Right atrium auricular region (tissue), 2 donors: ENCODE results near the gene JOSD1. TPM values are rescaled to one million over a fixed set of nuclear protein-coding genes. Genes with fewer than 3 reads are reported as not detected.

Experiments
- DNase-seq: peaks from one replicate; pipeline ENCODE4 v3.0.0-alpha.2; 2019; ENCODE audit warnings: low spot score
- H3K27ac ChIP-seq, 2 donors: fragments of 200-600 bp; sonication (generic); 1 replicate in 1 of 2; 2 replicates in 1 of 2; pipeline ENCODE4 v1.5.1; 2016 to 2019
- H3K27me3 ChIP-seq, 2 donors: fragments of 200-600 bp; sonication (generic); one replicate each; pipeline versions ENCODE4 v1.5.1 to v1.6.0; 2017 to 2019
- H3K36me3 ChIP-seq: fragments of 200-600 bp; sonication (generic); one replicate; pipeline ENCODE4 v1.5.1; 2016
- H3K4me1 ChIP-seq, 2 donors: fragments of 200-600 bp; sonication (generic); one replicate each; pipeline versions ENCODE4 v1.5.1 to v1.6.0; 2017 to 2019
- H3K4me3 ChIP-seq, 2 donors: fragments of 200-600 bp; sonication (generic); 1 replicate in 1 of 2; 2 replicates in 1 of 2; pipeline ENCODE4 v1.5.1; 2017 to 2019; ENCODE audit warnings: mild to moderate bottlenecking in 1 of 2, moderate library complexity in 1 of 2
- H3K9me3 ChIP-seq, 2 donors: fragments of 200-600 bp; sonication (generic); one replicate each; pipeline ENCODE4 v1.5.1; 2019
- total RNA-seq, 2 donors: library from RNA; depleted of rRNA; stranded (reverse); fragments of >200 nt; gene quantifications; one replicate each; pipeline ENCODE4 v1.1.0, GENCODE V29; 2016
- TF ChIP-seq, protein P1 (sequence below), 2 donors: fragments of 200-600 bp; sonication (generic); IDR thresholded peaks; one replicate each; pipeline ENCODE4 v1.5.1; 2019; ENCODE audit warnings: antibody characterized with exemption in 2 of 2

Gene JOSD1
- total RNA-seq, 2 donors from 2014 or later, result 20.0 to 37.3 TPM

GRCh38 chr22:38739300-38740055, 38.7 kb upstream of the JOSD1 start:
- H3K9me3 ChIP-seq, result no peaks in the 10 kb centered on the region
- TF ChIP-seq, protein P1, sequence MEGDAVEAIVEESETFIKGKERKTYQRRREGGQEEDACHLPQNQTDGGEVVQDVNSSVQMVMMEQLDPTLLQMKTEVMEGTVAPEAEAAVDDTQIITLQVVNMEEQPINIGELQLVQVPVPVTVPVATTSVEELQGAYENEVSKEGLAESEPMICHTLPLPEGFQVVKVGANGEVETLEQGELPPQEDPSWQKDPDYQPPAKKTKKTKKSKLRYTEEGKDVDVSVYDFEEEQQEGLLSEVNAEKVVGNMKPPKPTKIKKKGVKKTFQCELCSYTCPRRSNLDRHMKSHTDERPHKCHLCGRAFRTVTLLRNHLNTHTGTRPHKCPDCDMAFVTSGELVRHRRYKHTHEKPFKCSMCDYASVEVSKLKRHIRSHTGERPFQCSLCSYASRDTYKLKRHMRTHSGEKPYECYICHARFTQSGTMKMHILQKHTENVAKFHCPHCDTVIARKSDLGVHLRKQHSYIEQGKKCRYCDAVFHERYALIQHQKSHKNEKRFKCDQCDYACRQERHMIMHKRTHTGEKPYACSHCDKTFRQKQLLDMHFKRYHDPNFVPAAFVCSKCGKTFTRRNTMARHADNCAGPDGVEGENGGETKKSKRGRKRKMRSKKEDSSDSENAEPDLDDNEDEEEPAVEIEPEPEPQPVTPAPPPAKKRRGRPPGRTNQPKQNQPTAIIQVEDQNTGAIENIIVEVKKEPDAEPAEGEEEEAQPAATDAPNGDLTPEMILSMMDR (IDR thresholded peaks at IDR 0.05), result no peak
- H3K4me3 ChIP-seq, result no peak overlapping the region
- peaks cover 0 to 10% of the 10 kb centered on the region in 2 donors for H3K4me1 ChIP-seq
- peaks cover 98% of the 10 kb centered on the region for H3K36me3 ChIP-seq
- no peak for DNase-seq
- H3K27ac ChIP-seq, result no peak overlapping the region
- no peaks in the 10 kb centered on the region for H3K27me3 ChIP-seq

DNA sequence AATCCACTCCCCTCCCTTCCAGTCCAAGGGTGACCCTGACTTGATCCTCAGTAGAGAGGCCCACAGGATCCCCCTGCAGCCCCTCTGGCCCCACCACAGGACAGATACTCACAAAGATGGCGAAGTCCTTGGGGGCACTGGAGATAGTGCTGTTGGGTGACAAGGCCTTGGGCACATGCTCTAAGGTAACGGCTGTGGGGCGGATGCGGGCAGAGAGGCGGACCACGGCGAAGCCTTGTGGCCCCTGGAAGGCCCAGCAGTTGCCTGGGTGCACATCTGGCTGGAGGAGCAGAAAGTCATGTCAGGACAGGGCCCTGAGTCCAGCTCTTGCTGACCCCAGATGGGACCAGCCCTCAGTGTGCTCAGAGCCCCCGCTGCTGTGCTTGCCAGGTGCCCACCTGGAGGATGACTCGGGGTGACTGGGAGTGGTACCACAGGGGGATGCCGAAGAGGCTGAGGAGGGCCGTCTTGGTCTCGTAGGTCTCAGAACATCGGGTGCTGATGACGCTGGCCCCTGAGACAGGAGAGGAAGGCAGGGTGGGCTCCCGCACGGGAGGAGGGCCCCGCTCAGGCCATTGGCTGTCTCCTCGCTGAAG, 37.8 kb upstream of the JOSD1 start:
- Histone ChIP-seq H3K4me1 (peaks cover 0 to 19% of the 10 kb centered on the region in 2 donors), H3K4me3 (no peak overlapping the region), H3K27ac (no peak overlapping the region), H3K9me3 (no peaks in the 10 kb centered on the region), H3K36me3 (peaks cover 89% of the 10 kb centered on the region), H3K27me3 (no peaks in the 10 kb centered on the region)
- TF ChIP-seq, protein P1 (IDR thresholded peaks at IDR 0.05), result no peak
- no peak for DNase-seq

GRCh38 chr22:38737302-38738060, 36.7 kb upstream of the JOSD1 start:
- no peaks in the 10 kb centered on the region for H3K27me3 ChIP-seq
- H3K4me3 ChIP-seq, result no peak overlapping the region
- H3K36me3 ChIP-seq, result peaks cover 79% of the 10 kb centered on the region
- H3K4me1 ChIP-seq, result peaks cover 0 to 30% of the 10 kb centered on the region in 2 donors
- H3K9me3 ChIP-seq, result no peaks in the 10 kb centered on the region
- TF ChIP-seq, protein P1 (IDR thresholded peaks at IDR 0.05), result no peak
- H3K27ac ChIP-seq, result no peak overlapping the region
- no peak for DNase-seq

GRCh38 chr22:38736257-38736570, 35.5 kb upstream of the JOSD1 start:
- H3K27me3 ChIP-seq, result no peaks in the 10 kb centered on the region
- peaks cover 74% of the 10 kb centered on the region for H3K36me3 ChIP-seq
- peaks cover 0 to 39% of the 10 kb centered on the region in 2 donors for H3K4me1 ChIP-seq
- TF ChIP-seq, protein P1 (IDR thresholded peaks at IDR 0.05), result no peak
- no peak overlapping the region for H3K27ac ChIP-seq
- no peak for DNase-seq
- no peaks in the 10 kb centered on the region for H3K9me3 ChIP-seq
- no peak overlapping the region for H3K4me3 ChIP-seq

DNA sequence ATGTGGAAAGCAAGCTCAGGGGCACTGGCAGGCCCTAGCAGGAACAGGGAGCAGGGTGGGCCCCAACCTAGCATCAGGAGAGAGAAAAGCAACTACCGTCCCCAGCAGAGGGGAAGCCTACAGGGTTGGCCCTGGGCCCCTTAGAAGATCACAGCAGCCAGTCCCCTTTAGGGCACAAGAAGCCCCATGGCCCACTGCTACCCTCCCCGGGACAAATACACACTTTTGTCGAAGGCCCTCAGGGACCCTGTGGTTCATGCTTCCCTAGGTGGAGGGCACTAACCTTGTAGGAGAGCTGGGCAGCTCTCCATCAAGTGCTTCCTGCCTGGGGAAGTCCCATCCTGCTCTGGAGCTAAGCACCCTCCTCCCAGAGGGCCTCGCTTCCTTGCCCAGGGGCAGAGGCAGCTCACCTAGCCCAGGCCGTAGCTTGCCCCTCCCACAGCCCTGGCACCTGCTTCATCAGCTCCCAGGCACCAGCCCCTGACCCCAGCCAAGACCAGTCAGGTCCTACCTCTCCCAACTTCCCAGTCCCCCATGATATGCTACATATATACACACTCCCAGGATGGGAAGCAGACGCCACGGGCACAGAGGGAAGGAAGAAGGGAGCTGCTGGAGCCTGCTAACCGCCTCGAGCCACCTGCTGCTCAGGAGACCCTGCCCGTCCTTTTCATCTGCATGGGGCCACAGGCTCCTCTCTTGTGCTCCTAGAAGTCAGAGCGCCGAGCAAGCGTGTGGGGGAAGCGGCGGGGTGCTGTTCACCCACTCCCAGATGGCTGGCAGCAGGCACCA, 34.9 kb upstream of the JOSD1 start:
- Histone ChIP-seq H3K36me3 (peaks cover 72% of the 10 kb centered on the region), H3K27me3 (no peaks in the 10 kb centered on the region), H3K4me1 (peaks cover 0 to 39% of the 10 kb centered on the region in 2 donors), H3K27ac (no peak overlapping the region), H3K4me3 (no peak overlapping the region), H3K9me3 (no peaks in the 10 kb centered on the region)
- TF ChIP-seq, protein P1 (IDR thresholded peaks at IDR 0.05), result no peak
- DNase-seq, result no peak
